ENCODE data around the gene F2RL3.

DNA sequence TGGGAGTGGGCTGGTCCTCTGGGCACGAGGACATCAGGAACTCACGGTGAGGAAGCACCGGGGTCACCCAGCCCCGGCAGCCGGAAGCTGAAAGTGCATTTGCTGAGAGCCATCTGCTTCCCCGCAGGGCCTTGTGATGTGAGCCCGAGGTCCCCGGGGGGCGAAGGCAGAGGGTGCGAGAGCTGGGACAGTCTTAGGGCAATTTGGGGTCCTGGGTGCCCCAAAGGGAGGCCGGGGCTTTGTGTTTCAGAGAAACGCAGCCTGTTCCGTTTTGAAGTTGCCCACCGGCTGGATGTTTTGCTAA lies 4.8 kb downstream of the F2RL3 start:
- TF ChIP-seq, protein P1, sequence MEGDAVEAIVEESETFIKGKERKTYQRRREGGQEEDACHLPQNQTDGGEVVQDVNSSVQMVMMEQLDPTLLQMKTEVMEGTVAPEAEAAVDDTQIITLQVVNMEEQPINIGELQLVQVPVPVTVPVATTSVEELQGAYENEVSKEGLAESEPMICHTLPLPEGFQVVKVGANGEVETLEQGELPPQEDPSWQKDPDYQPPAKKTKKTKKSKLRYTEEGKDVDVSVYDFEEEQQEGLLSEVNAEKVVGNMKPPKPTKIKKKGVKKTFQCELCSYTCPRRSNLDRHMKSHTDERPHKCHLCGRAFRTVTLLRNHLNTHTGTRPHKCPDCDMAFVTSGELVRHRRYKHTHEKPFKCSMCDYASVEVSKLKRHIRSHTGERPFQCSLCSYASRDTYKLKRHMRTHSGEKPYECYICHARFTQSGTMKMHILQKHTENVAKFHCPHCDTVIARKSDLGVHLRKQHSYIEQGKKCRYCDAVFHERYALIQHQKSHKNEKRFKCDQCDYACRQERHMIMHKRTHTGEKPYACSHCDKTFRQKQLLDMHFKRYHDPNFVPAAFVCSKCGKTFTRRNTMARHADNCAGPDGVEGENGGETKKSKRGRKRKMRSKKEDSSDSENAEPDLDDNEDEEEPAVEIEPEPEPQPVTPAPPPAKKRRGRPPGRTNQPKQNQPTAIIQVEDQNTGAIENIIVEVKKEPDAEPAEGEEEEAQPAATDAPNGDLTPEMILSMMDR (IDR thresholded peaks at IDR 0.05), result no peak
- TF ChIP-seq ZFX (IDR thresholded peaks at IDR 0.05; ENCODE audit: borderline replicate concordance), result no peak

All from 22Rv1 (cell line).